ENCODE data around the gene ZNF559.
"Not testable (repeated sequence)": the region's sequence is repeated elsewhere in the genome, so short reads cannot be mapped to it uniquely, and the experiment has no call there.

- TF ChIP-seq CTCF (IDR thresholded peaks at IDR 0.05); EZH2 (IDR thresholded peaks at IDR 0.05; ENCODE audit: borderline replicate concordance, insufficient read depth, low read depth, low read length, poor library complexity, severe bottlenecking): not testable (repeated sequence)
These were observed 1.8 kb upstream of the ZNF559 start for GRCh38 chr19:9322201-9322600.

Data from B cell (primary cell).